ENCODE measurements around the gene TOGARAM2. TPM values are rescaled to one million over a fixed set of nuclear protein-coding genes. Genes with fewer than 3 reads are reported as not detected.

Gene TOGARAM2
- total and polyA plus RNA-seq, 2 of the 13 experiments (the other 11 are each of a cell fraction or from before 2014, with no cell fraction given) = under 0.01 to 0.05 TPM

DNA sequence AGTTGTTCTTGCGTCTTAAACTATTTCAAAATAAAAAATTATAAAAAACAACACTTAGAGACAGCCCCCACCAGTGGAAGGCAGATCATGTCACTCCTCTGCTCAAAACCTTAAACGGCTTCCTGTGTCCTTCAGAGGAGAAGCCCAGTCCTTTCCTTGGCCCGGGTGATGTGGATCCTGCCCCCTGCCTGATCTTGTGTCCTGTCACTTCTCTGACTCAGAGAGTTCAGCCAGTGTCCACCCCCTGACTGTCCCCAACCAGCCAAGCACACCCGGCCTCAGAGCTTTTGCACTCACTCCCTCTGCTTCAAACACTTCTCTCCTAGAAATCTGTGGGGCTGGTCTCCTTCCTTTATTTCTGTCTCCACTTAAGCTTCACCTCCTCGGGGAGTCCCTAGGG, 35.4 kb downstream of the TOGARAM2 start (continued):
- TF ChIP-seq, protein P1, sequence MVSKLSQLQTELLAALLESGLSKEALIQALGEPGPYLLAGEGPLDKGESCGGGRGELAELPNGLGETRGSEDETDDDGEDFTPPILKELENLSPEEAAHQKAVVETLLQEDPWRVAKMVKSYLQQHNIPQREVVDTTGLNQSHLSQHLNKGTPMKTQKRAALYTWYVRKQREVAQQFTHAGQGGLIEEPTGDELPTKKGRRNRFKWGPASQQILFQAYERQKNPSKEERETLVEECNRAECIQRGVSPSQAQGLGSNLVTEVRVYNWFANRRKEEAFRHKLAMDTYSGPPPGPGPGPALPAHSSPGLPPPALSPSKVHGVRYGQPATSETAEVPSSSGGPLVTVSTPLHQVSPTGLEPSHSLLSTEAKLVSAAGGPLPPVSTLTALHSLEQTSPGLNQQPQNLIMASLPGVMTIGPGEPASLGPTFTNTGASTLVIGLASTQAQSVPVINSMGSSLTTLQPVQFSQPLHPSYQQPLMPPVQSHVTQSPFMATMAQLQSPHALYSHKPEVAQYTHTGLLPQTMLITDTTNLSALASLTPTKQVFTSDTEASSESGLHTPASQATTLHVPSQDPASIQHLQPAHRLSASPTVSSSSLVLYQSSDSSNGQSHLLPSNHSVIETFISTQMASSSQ (IDR thresholded peaks at IDR 0.05; ENCODE audit: low read depth) = no peak
- TF ChIP-seq, protein P1 (CRISPR knock-in tag; IDR thresholded peaks at IDR 0.05; ENCODE audit: borderline replicate concordance) = no peak
- TF ChIP-seq, protein P2, sequence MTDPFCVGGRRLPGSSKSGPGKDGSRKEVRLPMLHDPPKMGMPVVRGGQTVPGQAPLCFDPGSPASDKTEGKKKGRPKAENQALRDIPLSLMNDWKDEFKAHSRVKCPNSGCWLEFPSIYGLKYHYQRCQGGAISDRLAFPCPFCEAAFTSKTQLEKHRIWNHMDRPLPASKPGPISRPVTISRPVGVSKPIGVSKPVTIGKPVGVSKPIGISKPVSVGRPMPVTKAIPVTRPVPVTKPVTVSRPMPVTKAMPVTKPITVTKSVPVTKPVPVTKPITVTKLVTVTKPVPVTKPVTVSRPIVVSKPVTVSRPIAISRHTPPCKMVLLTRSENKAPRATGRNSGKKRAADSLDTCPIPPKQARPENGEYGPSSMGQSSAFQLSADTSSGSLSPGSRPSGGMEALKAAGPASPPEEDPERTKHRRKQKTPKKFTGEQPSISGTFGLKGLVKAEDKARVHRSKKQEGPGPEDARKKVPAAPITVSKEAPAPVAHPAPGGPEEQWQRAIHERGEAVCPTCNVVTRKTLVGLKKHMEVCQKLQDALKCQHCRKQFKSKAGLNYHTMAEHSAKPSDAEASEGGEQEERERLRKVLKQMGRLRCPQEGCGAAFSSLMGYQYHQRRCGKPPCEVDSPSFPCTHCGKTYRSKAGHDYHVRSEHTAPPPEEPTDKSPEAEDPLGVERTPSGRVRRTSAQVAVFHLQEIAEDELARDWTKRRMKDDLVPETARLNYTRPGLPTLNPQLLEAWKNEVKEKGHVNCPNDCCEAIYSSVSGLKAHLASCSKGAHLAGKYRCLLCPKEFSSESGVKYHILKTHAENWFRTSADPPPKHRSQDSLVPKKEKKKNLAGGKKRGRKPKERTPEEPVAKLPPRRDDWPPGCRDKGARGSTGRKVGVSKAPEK (CRISPR knock-in tag; IDR thresholded peaks at IDR 0.05; ENCODE audit: borderline replicate concordance) = no peak

DNA sequence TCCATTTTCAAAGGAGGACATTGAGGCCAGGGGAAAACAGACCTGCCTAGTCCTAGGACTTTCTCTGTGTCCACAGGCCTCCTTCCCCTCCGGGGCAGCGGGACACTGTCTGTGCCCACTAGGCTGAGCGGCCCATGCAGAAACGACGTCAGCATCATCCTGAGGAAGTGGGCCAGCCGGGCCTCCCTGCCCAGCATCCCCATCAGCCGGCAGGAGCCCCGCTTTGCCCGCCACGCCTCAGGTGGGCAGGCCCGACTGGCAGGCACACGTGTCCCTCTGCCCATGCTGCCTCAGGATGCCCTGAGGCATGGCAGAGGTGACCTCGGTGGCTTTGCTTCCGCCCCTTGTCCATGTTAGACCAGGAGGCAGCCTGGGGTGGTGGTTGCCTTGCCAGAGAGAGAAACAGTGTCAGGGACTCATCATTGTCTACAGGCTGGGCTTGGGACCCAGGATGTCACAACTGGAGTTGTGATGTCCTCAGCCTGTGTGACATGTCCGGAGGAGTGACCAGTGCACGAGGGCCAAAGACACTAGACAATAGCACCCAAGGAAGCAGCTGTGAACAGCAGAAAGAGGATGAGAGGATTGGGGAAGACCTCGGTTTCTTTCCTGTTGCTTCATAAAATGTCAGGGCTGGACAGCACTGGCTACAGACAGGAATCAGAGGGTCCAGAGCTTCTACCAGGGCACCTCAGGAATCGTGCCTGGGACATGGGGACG, 36.8 kb downstream of the TOGARAM2 start:
- Histone ChIP-seq H3K4me2 (ENCODE audit: low read depth, low read length) (no peak overlapping the region), H3K27me3 (ENCODE audit: control insufficient read depth in 1 of 2, insufficient read depth in 2 of 2, low read length in 2 of 2) (peaks cover 11 to 75% of the 10 kb centered on the region in 2 experiments), H3K4me1 (ENCODE audit: insufficient read depth, low read length) (no peaks in the 10 kb centered on the region), H3K36me3 (replicated peaks in 1 of 2; ENCODE audit: control insufficient read depth in 1 of 2, insufficient read depth in 2 of 2, low read length in 2 of 2) (no peaks in the 10 kb centered on the region), H3K79me2 (ENCODE audit: insufficient read depth, low read length) (no peaks in the 10 kb centered on the region), H3K27ac (ENCODE audit: extremely low read length, insufficient read depth, low read length) (no peak overlapping the region), H3K4me3 (replicated peaks in 1 of 3; ENCODE audit: insufficient read depth in 1 of 3, low read depth in 2 of 3, low read length in 3 of 3) (no peak overlapping the region), H4K20me1 (ENCODE audit: insufficient read depth, low read length) (no peaks in the 10 kb centered on the region; the same call in 1 of the 2 replicates), H3K9ac (ENCODE audit: insufficient read depth, low read depth, low read length) (no peak overlapping the region), H3K9me3 (ENCODE audit: low read length) (no peaks in the 10 kb centered on the region), H2AFZ (ENCODE audit: low read length) (no peak overlapping the region)
- ATAC-seq = no peak
- WGBS (ENCODE audit: low lambda C conversion rate) = 3% methylated on average over 12 of the region's 19 CpGs
- ChIA-PET POLR2A (no interaction called here), CTCF (ENCODE audit: low intra/inter-chr PET ratio, low total read pairs) (no interaction called here)
- FAIRE-seq = no peak
- intact Hi-C loops (cut with micrococcal nuclease; ENCODE audit: unreplicated experiment) (no loop called here), in situ Hi-C loops (cut with HindIII; ENCODE audit: extremely low pct_ligation_motif_present, low pct_unique_long_range_greater_than_20kb) (no loop called here)
- no peak for DNase-seq (ENCODE audit: low spot score)
- BruUV-seq (replicated peaks) = no TSS peak
- TF ChIP-seq KLF15 (CRISPR knock-in tag; IDR thresholded peaks at IDR 0.05; ENCODE audit: borderline replicate concordance) (no peak), SRSF1 (optimal IDR thresholded peaks at IDR 0.05; ENCODE audit: low read depth, low read length) (no peak)
- TF ChIP-seq, protein P3, sequence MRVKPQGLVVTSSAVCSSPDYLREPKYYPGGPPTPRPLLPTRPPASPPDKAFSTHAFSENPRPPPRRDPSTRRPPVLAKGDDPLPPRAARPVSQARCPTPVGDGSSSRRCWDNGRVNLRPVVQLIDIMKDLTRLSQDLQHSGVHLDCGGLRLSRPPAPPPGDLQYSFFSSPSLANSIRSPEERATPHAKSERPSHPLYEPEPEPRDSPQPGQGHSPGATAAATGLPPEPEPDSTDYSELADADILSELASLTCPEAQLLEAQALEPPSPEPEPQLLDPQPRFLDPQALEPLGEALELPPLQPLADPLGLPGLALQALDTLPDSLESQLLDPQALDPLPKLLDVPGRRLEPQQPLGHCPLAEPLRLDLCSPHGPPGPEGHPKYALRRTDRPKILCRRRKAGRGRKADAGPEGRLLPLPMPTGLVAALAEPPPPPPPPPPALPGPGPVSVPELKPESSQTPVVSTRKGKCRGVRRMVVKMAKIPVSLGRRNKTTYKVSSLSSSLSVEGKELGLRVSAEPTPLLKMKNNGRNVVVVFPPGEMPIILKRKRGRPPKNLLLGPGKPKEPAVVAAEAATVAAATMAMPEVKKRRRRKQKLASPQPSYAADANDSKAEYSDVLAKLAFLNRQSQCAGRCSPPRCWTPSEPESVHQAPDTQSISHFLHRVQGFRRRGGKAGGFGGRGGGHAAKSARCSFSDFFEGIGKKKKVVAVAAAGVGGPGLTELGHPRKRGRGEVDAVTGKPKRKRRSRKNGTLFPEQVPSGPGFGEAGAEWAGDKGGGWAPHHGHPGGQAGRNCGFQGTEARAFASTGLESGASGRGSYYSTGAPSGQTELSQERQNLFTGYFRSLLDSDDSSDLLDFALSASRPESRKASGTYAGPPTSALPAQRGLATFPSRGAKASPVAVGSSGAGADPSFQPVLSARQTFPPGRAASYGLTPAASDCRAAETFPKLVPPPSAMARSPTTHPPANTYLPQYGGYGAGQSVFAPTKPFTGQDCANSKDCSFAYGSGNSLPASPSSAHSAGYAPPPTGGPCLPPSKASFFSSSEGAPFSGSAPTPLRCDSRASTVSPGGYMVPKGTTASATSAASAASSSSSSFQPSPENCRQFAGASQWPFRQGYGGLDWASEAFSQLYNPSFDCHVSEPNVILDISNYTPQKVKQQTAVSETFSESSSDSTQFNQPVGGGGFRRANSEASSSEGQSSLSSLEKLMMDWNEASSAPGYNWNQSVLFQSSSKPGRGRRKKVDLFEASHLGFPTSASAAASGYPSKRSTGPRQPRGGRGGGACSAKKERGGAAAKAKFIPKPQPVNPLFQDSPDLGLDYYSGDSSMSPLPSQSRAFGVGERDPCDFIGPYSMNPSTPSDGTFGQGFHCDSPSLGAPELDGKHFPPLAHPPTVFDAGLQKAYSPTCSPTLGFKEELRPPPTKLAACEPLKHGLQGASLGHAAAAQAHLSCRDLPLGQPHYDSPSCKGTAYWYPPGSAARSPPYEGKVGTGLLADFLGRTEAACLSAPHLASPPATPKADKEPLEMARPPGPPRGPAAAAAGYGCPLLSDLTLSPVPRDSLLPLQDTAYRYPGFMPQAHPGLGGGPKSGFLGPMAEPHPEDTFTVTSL (CRISPR knock-in tag; IDR thresholded peaks at IDR 0.05; ENCODE audit: borderline replicate concordance) = no peak

Measured in HepG2 (cell line).